GM12801 (cell line): ENCODE results near the gene C6orf89.

Source experiments
- CTCF ChIP-seq: IDR thresholded peaks from one replicate; pipeline ENCODE4 v1.5.1; 2011; ENCODE audit warnings: control low read depth; ENCODE audit not compliant: insufficient read length; ENCODE audit errors: extremely low read depth

Gene C6orf89

DNA sequence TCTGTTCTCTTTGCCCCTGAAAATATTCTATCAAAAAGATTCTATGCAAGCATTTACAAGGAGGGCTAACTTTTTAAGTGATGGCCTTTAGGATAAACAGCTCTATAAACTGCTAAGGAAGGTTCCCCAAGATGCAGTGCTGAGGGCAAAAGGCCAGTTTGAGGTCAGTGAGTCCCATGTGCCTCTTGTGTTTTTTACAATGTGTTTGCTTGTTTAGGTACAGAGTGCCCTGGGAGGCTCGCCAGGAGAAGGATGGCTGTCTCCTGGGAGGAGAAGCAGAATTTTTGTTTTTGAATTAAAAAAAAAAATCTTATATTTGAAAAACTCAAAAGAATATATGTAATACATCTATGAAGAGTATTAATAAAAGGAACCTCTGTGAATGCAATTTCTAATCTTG, 87.4 kb downstream of the C6orf89 start:
- no peak for TF ChIP-seq CTCF

DNA sequence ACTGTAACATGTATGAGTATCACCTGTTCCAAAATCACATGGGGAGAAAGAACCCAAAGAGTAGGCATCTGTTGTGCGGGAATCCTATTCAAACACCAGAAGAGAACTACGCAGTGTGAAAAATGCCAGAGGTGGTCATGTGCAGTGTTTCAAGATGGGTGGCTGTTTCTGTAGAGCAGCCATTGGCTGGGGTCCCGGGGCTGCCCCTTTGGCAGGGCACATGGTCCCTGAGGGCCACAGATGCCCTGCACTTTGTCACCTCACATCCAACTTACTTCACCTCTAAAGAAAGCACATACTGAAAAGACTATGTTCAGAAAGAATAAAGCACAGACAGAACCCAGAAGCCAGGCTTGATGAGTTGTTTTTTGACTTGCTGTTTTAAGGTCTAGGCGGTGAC, 87.9 kb downstream of the C6orf89 start:
- TF ChIP-seq CTCF, result no peak

- no peak for TF ChIP-seq CTCF
Measured at GRCh38 chr6:36975231-36976006, 89.7 kb downstream of the C6orf89 start.

DNA sequence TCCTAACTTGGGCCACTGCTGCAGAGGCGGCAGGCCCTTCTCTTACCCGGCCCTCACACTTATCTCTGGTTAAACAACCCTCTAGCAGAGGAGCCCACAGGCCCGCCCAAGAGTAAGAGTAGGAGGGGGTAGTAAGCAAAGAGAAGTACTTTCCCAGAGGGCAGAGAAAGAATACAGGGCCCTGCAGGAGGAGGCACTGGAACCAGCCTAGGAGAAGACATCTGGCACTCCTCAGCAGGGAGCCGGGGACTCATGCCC, 90.2 kb downstream of the C6orf89 start:
- no peak for TF ChIP-seq CTCF

DNA sequence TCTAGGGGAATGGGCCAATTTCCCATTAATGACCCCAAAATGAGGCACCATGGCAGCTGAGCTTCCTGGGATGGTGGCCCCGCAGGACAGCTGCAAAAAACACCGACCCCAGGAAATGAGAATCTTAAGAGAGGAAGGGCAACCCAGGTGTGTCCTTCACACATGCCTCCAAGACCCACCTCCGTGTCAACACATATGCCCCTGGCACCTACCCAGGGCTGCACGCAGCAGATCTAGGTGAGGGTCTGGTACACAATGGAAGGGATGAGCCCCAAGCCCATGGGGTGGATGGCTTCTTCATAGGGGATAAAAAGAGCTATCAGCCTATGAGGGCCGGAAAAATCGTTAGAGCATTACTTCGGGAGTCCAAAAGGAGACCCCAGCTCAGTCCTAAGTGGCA, 90.8 kb downstream of the C6orf89 start:
- no peak for TF ChIP-seq CTCF

DNA sequence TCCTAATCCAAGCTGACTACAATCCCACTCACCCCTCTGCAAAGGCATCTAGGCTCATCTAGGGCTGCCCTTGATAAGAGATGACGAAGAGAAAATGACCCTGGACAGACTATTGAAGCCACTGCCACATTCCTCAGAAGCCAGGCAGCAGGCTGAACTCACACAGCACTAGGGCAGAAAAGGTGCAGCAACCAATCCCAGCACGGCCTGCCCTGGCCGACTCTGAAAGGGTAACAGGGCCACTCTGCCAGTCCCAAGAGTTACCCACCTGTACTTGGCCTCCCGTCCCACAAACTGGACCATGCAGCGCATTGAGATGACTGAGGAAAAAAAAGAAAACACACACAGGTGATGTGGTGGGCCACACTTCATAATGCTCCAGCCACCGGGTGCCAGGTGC, 91.2 kb downstream of the C6orf89 start:
- TF ChIP-seq CTCF, result no peak

GRCh38 chr6:36977470-36977941, 91.8 kb downstream of the C6orf89 start:
- TF ChIP-seq CTCF, result no peak
